ENCODE results near the gene TOM1L2. TPM values are rescaled to one million over a fixed set of nuclear protein-coding genes. Genes with fewer than 3 reads are reported as not detected.

Gene TOM1L2
- total and polyA plus RNA-seq, 2 donors from 2014 or later = 28.2 to 59.4 TPM

- Histone ChIP-seq H3K36me3 (ENCODE audit: control insufficient read depth in 2 of 3, insufficient read depth in 3 of 3, low read length in 3 of 3) (no peaks in the 10 kb centered on the region), H3K27ac (ENCODE audit: low read depth in 2 of 2, low read length in 2 of 2) (no peak overlapping the region), H3K9ac (ENCODE audit: low read length in 3 of 3) (no peak overlapping the region), H3K27me3 (ENCODE audit: control insufficient read depth, insufficient read depth, low read length) (no peaks in the 10 kb centered on the region), H3K4me3 (ENCODE audit: low read length in 3 of 3) (no peak overlapping the region), H3K9me3 (ENCODE audit: control insufficient read depth in 2 of 3, insufficient read depth in 1 of 3, low read length in 3 of 3) (no peaks in the 10 kb centered on the region), H3K4me1 (ENCODE audit: control insufficient read depth in 2 of 3, insufficient read depth in 2 of 3, low read depth in 1 of 3, low read length in 3 of 3) (peaks cover 0 to 3% (median 0%) of the 10 kb centered on the region in 3 donors)
- intact Hi-C loops (cut with DNase I) = no loop called here
- FAIRE-seq = no peak
- no peak for DNase-seq
- no peak for TF ChIP-seq CTCF (IDR thresholded peaks at IDR 0.05; ENCODE audit: borderline replicate concordance, extremely low read depth, insufficient read depth)
Observed at GRCh38 chr17:17950347-17950746, 21.9 kb downstream of the TOM1L2 start.

- Histone ChIP-seq H3K9ac (ENCODE audit: low read length in 3 of 3) (no peak overlapping the region), H3K4me3 (ENCODE audit: low read length in 3 of 3) (no peak overlapping the region), H3K36me3 (ENCODE audit: control insufficient read depth in 2 of 3, insufficient read depth in 3 of 3, low read length in 3 of 3) (no peaks in the 10 kb centered on the region), H3K4me1 (ENCODE audit: control insufficient read depth in 2 of 3, insufficient read depth in 2 of 3, low read depth in 1 of 3, low read length in 3 of 3) (peaks cover 0 to 13% (median 10%) of the 10 kb centered on the region in 3 donors), H3K9me3 (ENCODE audit: control insufficient read depth in 2 of 3, insufficient read depth in 1 of 3, low read length in 3 of 3) (no peaks in the 10 kb centered on the region), H3K27ac (ENCODE audit: low read depth in 2 of 2, low read length in 2 of 2) (no peak overlapping the region), H3K27me3 (ENCODE audit: control insufficient read depth, insufficient read depth, low read length) (no peaks in the 10 kb centered on the region)
- intact Hi-C loops (cut with DNase I) = no loop called here
- no peak for TF ChIP-seq CTCF (IDR thresholded peaks at IDR 0.05; ENCODE audit: borderline replicate concordance, extremely low read depth, insufficient read depth)
- no peak for DNase-seq
- no peak for FAIRE-seq
Observed at GRCh38 chr17:17947966-17948365, 24.2 kb downstream of the TOM1L2 start.

GRCh38 chr17:17947309-17947708 lies 24.9 kb downstream of the TOM1L2 start:
- no peak for FAIRE-seq
- TF ChIP-seq CTCF (IDR thresholded peaks at IDR 0.05; ENCODE audit: borderline replicate concordance, extremely low read depth, insufficient read depth) = no peak
- peaks cover 0 to 13% (median 13%) of the 10 kb centered on the region in 3 donors for H3K4me1 ChIP-seq (ENCODE audit: control insufficient read depth in 2 of 3, insufficient read depth in 2 of 3, low read depth in 1 of 3, low read length in 3 of 3)
- H3K9ac ChIP-seq (ENCODE audit: low read length in 3 of 3) = no peak overlapping the region
- H3K9me3 ChIP-seq (ENCODE audit: control insufficient read depth in 2 of 3, insufficient read depth in 1 of 3, low read length in 3 of 3) = no peaks in the 10 kb centered on the region
- DNase-seq = no peak
- no peak overlapping the region for H3K27ac ChIP-seq (ENCODE audit: low read depth in 2 of 2, low read length in 2 of 2)
- no peaks in the 10 kb centered on the region for H3K27me3 ChIP-seq (ENCODE audit: control insufficient read depth, insufficient read depth, low read length)
- H3K36me3 ChIP-seq (ENCODE audit: control insufficient read depth in 2 of 3, insufficient read depth in 3 of 3, low read length in 3 of 3) = no peaks in the 10 kb centered on the region
- intact Hi-C loops (cut with DNase I) = no loop called here
- no peak overlapping the region for H3K4me3 ChIP-seq (ENCODE audit: low read length in 3 of 3)

GRCh38 chr17:17946093-17946492 lies 26.1 kb downstream of the TOM1L2 start:
- FAIRE-seq = no peak
- Histone ChIP-seq H3K4me3 (ENCODE audit: low read length in 3 of 3) (no peak overlapping the region), H3K9me3 (ENCODE audit: control insufficient read depth in 2 of 3, insufficient read depth in 1 of 3, low read length in 3 of 3) (no peaks in the 10 kb centered on the region), H3K27me3 (ENCODE audit: control insufficient read depth, insufficient read depth, low read length) (no peaks in the 10 kb centered on the region), H3K36me3 (ENCODE audit: control insufficient read depth in 2 of 3, insufficient read depth in 3 of 3, low read length in 3 of 3) (no peaks in the 10 kb centered on the region), H3K27ac (ENCODE audit: low read depth in 2 of 2, low read length in 2 of 2) (no peak overlapping the region), H3K9ac (ENCODE audit: low read length in 3 of 3) (no peak overlapping the region), H3K4me1 (ENCODE audit: control insufficient read depth in 2 of 3, insufficient read depth in 2 of 3, low read depth in 1 of 3, low read length in 3 of 3) (peaks cover 0 to 25% (median 22%) of the 10 kb centered on the region in 3 donors)
- intact Hi-C loops (cut with DNase I) = no loop called here
- no peak for TF ChIP-seq CTCF (IDR thresholded peaks at IDR 0.05; ENCODE audit: borderline replicate concordance, extremely low read depth, insufficient read depth)
- no peak for DNase-seq

All from kidney (tissue), 14 donors.